Keratinocyte (primary cell): ENCODE data around the gene SUGT1. TPM values are rescaled to one million over a fixed set of nuclear protein-coding genes. Genes with fewer than 3 reads are reported as not detected.

Experiments used
- DNase-seq: peaks from one replicate; pipeline ENCODE4 v3.0.0-alpha.2; 2011; ENCODE audit warnings: low read depth, missing footprints, low spot score
- FAIRE-seq: peaks from 2 replicates; lab custom pipeline; 2011; peaks lifted over from hg19 to GRCh38; lab: Jason Lieb, UNC
- H2AFZ ChIP-seq: 2 replicates; pipeline ENCODE4 v1.6.0; 2012; ENCODE audit warnings: low read length, control low read depth, inconsistent platforms; ENCODE audit not compliant: control insufficient read depth
- H3K27ac ChIP-seq: 2 replicates; pipeline ENCODE4 v1.5.1; 2011; ENCODE audit warnings: low read length; ENCODE audit not compliant: control insufficient read depth, insufficient read depth
- H3K27me3 ChIP-seq: 3 replicates; pipeline ENCODE4 v1.6.0; 2011; ENCODE audit warnings: low read length; ENCODE audit not compliant: control insufficient read depth, insufficient read depth; ENCODE audit errors: extremely low read depth
- H3K36me3 ChIP-seq, 2 experiments: 2 replicates in 1 of 2; 3 replicates in 1 of 2; pipeline ENCODE4 v1.5.1; 2011; ENCODE audit warnings: low read length in 2 of 2, mild to moderate bottlenecking in 1 of 2; ENCODE audit not compliant: control insufficient read depth in 2 of 2, insufficient read depth in 2 of 2; ENCODE audit errors: extremely low read depth in 1 of 2
- H3K4me1 ChIP-seq: 3 replicates; pipeline ENCODE4 v1.5.1; 2011; ENCODE audit warnings: low read length; ENCODE audit not compliant: control insufficient read depth, insufficient read depth; ENCODE audit errors: extremely low read depth
- H3K4me2 ChIP-seq: 3 replicates; pipeline ENCODE4 v1.6.0; 2011; ENCODE audit warnings: low read depth, low read length; ENCODE audit not compliant: control insufficient read depth, insufficient read depth; ENCODE audit errors: extremely low read depth
- H3K4me3 ChIP-seq, 3 experiments: fragments of 200-600 bp in 1 of 3; sonication (generic) in 1 of 3; 2 replicates in 2 of 3; 3 replicates in 1 of 3; pipeline ENCODE4 v1.5.1; 2011 to 2016; ENCODE audit warnings: low read length in 3 of 3, mild to moderate bottlenecking in 3 of 3, control low read depth in 2 of 3, inconsistent platforms in 1 of 3, low read depth in 1 of 3, mixed read lengths in 1 of 3, mixed run types in 1 of 3, moderate library complexity in 1 of 3; ENCODE audit not compliant: control insufficient read depth in 2 of 3, insufficient read depth in 2 of 3; ENCODE audit errors: extremely low read depth in 1 of 3
- H3K79me2 ChIP-seq: 2 replicates; pipeline ENCODE4 v1.6.0; 2012; ENCODE audit warnings: low read length; ENCODE audit not compliant: control insufficient read depth, insufficient read depth
- H3K9ac ChIP-seq: 3 replicates; pipeline ENCODE4 v1.6.0; 2011; ENCODE audit warnings: low read length; ENCODE audit not compliant: control insufficient read depth, insufficient read depth; ENCODE audit errors: extremely low read depth
- H3K9me1 ChIP-seq: 3 replicates; pipeline ENCODE4 v1.6.0; 2011; ENCODE audit warnings: low read length; ENCODE audit not compliant: control insufficient read depth, insufficient read depth; ENCODE audit errors: extremely low read depth
- H3K9me3 ChIP-seq: 2 replicates; pipeline ENCODE4 v1.5.1; 2012; ENCODE audit warnings: low read depth, low read length; ENCODE audit not compliant: control insufficient read depth
- H4K20me1 ChIP-seq: 3 replicates; pipeline ENCODE4 v1.6.0; 2011; ENCODE audit warnings: low read length; ENCODE audit not compliant: control insufficient read depth, insufficient read depth; ENCODE audit errors: extremely low read depth
- EZH2 ChIP-seq: IDR thresholded peaks from one replicate; pipeline ENCODE4 v1.6.1; 2012; ENCODE audit warnings: inconsistent platforms, mild to moderate bottlenecking, low read length, moderate library complexity
- dilution Hi-C: fragments of 300-500 bp; cut with MboI; formaldehyde crosslinking; loops from one replicate; pipeline ENCODE4 v1.7.0; 2020; ENCODE audit warnings: low sequenced_read_pairs; ENCODE audit not compliant: extremely low pct_ligation_motif_present
- polyA plus RNA-seq, 5 experiments: library from polyadenylated mRNA; depleted of rRNA in 3 of 5; stranded (reverse) in 3 of 5; stranded (forward) in 1 of 5; unstranded in 1 of 5; fragments of >200 nt; gene quantifications; 1 replicate in 1 of 5; 2 replicates in 3 of 5; 3 replicates in 1 of 5; pipeline versions ENCODE4 v1.2.1 to v1.2.3, GENCODE V29; 2011 to 2012; ENCODE audit warnings: missing spikeins in 2 of 5, low read depth in 1 of 5, low replicate concordance in 1 of 5
- TF ChIP-seq, protein P1 (sequence below), 3 experiments: IDR thresholded peaks in 1 of 3; conservative IDR thresholded peaks in 1 of 3; optimal IDR thresholded peaks in 1 of 3; 2 replicates in 2 of 3; 3 replicates in 1 of 3; pipeline versions ENCODE3 to v1.5.1; 2011; ENCODE audit warnings: low read length in 3 of 3, mild to moderate bottlenecking in 3 of 3, moderate library complexity in 2 of 3, control low read depth in 1 of 3, inconsistent platforms in 1 of 3; ENCODE audit not compliant: insufficient read depth in 2 of 3; ENCODE audit errors: extremely low read depth in 1 of 3

SUGT1 gene
- polyA plus RNA-seq, 1 donor (not counting 4 experiments of a cell fraction or from before 2014, with no cell fraction given) = 43.9 TPM

DNA sequence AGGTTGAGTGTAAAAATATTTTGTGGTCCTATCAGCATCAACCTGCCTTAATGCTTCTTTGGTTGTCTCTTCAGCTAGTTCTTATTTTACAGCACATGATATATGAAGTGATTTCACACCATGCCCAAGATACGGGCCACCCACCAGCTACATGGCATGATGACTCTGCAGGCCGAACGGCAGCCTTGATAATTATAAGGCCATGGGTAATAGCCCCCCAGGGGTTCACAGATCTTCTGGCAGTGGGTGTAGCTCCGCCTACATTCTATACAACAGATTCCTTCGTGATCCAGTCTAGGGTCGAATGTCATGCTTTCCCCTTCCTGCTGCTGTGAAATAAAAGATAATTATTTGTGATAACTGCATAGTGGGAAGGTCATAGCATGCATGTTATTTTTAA is 50.8 kb downstream of the SUGT1 start:
- H3K27ac ChIP-seq = no peak overlapping the region
- H3K4me2 ChIP-seq = no peak overlapping the region
- DNase-seq (no peak), FAIRE-seq (no peak)
- H3K4me1 ChIP-seq = no peaks in the 10 kb centered on the region
- H3K27me3 ChIP-seq = no peaks in the 10 kb centered on the region
- no peak overlapping the region for H3K4me3 ChIP-seq
- TF ChIP-seq EZH2 = no peak
- TF ChIP-seq, protein P1, sequence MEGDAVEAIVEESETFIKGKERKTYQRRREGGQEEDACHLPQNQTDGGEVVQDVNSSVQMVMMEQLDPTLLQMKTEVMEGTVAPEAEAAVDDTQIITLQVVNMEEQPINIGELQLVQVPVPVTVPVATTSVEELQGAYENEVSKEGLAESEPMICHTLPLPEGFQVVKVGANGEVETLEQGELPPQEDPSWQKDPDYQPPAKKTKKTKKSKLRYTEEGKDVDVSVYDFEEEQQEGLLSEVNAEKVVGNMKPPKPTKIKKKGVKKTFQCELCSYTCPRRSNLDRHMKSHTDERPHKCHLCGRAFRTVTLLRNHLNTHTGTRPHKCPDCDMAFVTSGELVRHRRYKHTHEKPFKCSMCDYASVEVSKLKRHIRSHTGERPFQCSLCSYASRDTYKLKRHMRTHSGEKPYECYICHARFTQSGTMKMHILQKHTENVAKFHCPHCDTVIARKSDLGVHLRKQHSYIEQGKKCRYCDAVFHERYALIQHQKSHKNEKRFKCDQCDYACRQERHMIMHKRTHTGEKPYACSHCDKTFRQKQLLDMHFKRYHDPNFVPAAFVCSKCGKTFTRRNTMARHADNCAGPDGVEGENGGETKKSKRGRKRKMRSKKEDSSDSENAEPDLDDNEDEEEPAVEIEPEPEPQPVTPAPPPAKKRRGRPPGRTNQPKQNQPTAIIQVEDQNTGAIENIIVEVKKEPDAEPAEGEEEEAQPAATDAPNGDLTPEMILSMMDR (optimal IDR thresholded peaks at IDR 0.05 in 1 of 3, IDR thresholded peaks at IDR 0.05 in 1 of 3, conservative IDR thresholded peaks at IDR 0.05 in 1 of 3; ENCODE audit: extremely low read depth in 1 of 3, insufficient read depth in 2 of 3, low read length in 3 of 3) = no peak
- H3K9ac ChIP-seq = no peak overlapping the region
- H3K9me3 ChIP-seq = no peaks in the 10 kb centered on the region
- no peaks in the 10 kb centered on the region for H3K79me2 ChIP-seq
- H3K36me3 ChIP-seq = peaks cover 0 to 2% of the 10 kb centered on the region in 2 experiments
- no peaks in the 10 kb centered on the region for H3K9me1 ChIP-seq
- dilution Hi-C loops = no loop called here
- no peaks in the 10 kb centered on the region for H4K20me1 ChIP-seq
- H2AFZ ChIP-seq = no peak overlapping the region

DNA sequence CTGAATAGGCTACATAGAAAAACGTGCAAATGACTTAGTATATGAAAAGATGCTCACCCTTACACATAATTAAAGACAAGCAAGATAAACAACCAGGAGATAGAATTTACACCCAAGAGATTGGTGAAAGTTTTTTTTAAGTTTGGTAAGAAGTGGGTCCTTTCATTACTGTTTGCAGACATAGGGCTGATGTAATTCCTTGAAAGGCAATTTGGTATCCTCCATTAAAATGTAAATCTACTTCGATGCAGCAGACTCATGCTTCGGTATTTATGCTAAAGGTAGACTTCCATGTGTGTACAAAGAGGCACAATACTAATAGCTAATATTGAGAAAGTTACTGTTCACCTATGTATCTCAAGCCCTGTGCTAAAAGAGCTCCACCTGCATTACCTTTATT is 53.4 kb downstream of the SUGT1 start:
- FAIRE-seq = no peak

More for the DNA sequence above, 53.4 kb downstream of the SUGT1 start:
- H3K79me2 ChIP-seq = no peaks in the 10 kb centered on the region
- no peak overlapping the region for H3K27ac ChIP-seq
- H3K9me1 ChIP-seq = no peaks in the 10 kb centered on the region
- dilution Hi-C loops = no loop called here
- no peaks in the 10 kb centered on the region for H4K20me1 ChIP-seq
- H3K4me1 ChIP-seq = no peaks in the 10 kb centered on the region
- TF ChIP-seq, protein P1 (optimal IDR thresholded peaks at IDR 0.05 in 1 of 3, IDR thresholded peaks at IDR 0.05 in 1 of 3, conservative IDR thresholded peaks at IDR 0.05 in 1 of 3; ENCODE audit: extremely low read depth in 1 of 3, insufficient read depth in 2 of 3, low read length in 3 of 3) = no peak
- no peak for TF ChIP-seq EZH2
- no peaks in the 10 kb centered on the region for H3K36me3 ChIP-seq
- no peak overlapping the region for H3K9ac ChIP-seq
- no peak overlapping the region for H3K4me3 ChIP-seq
- H3K4me2 ChIP-seq = no peak overlapping the region
- no peaks in the 10 kb centered on the region for H3K9me3 ChIP-seq
- DNase-seq = no peak
- no peak overlapping the region for H2AFZ ChIP-seq
- no peaks in the 10 kb centered on the region for H3K27me3 ChIP-seq
